HEK293 (cell line): ENCODE data around the gene RBM18.

ENCODE experiments used
- CTCF ChIP-seq: fragments of 450-650 bp; formaldehyde crosslinking; IDR thresholded peaks from 2 replicates; pipeline ENCODE4 v1.5.1; 2016; ENCODE audit warnings: missing biosample characterization, missing genetic modification characterization
- KLF1 ChIP-seq: fragments of 450-650 bp; formaldehyde crosslinking; IDR thresholded peaks from 2 replicates; pipeline ENCODE4 v1.5.1; 2016; ENCODE audit warnings: missing biosample characterization, missing genetic modification characterization
- KLF10 ChIP-seq: fragments of 450-650 bp; IDR thresholded peaks from 2 replicates; pipeline ENCODE4 v1.5.1; 2018; ENCODE audit warnings: missing biosample characterization, mild to moderate bottlenecking, missing genetic modification characterization
- REST ChIP-seq: fragments of 450-650 bp; formaldehyde crosslinking; IDR thresholded peaks from 2 replicates; pipeline ENCODE4 v1.5.1; 2016; ENCODE audit warnings: missing biosample characterization, missing genetic modification characterization
- TSHZ1 ChIP-seq: fragments of 450-650 bp; formaldehyde crosslinking; IDR thresholded peaks from 2 replicates; pipeline ENCODE4 v1.5.1; 2016; ENCODE audit warnings: missing biosample characterization, missing genetic modification characterization, borderline replicate concordance
- ZBTB20 ChIP-seq: fragments of 450-650 bp; formaldehyde crosslinking; IDR thresholded peaks from 2 replicates; pipeline ENCODE4 v1.5.1; 2016; ENCODE audit warnings: missing biosample characterization, missing genetic modification characterization
- ZEB2 ChIP-seq: fragments of 450-650 bp; formaldehyde crosslinking; IDR thresholded peaks from 2 replicates; pipeline ENCODE4 v1.5.1; 2016; ENCODE audit warnings: missing biosample characterization, missing genetic modification characterization
- ZNF18 ChIP-seq: fragments of 450-650 bp; formaldehyde crosslinking; IDR thresholded peaks from 2 replicates; pipeline ENCODE4 v1.5.1; 2016; ENCODE audit warnings: missing biosample characterization, missing genetic modification characterization
- ZNF776 ChIP-seq: fragments of 450-650 bp; formaldehyde crosslinking; IDR thresholded peaks from 2 replicates; pipeline ENCODE4 v1.5.0; 2017; ENCODE audit warnings: missing biosample characterization, missing genetic modification characterization, borderline replicate concordance

GRCh38 chr9:122213102-122213588, 51.5 kb downstream of the RBM18 start:
- TF ChIP-seq CTCF (tag by site-specific recombination) (no peak), KLF10 (tag by site-specific recombination) (no peak), TSHZ1 (tag by site-specific recombination) (no peak), ZEB2 (tag by site-specific recombination) (no peak), ZNF776 (no peak), ZNF18 (tag by site-specific recombination) (no peak), REST (tag by site-specific recombination) (no peak), KLF1 (tag by site-specific recombination) (no peak), ZBTB20 (no peak)
